Upper lobe of right lung (tissue), 1 donor: ENCODE data around the gene AGO4. TPM values are rescaled to one million over a fixed set of nuclear protein-coding genes. Genes with fewer than 3 reads are reported as not detected.

Source experiments
- ATAC-seq: fragments of 200-7000 bp; cut with Tn5 transposase; one replicate; pipeline ENCODE4 v1.9.1; 2020; ENCODE audit warnings: mild to moderate bottlenecking, moderate library complexity
- DNase-seq: peaks from one replicate; pipeline ENCODE4 v3.0.0-alpha.2; 2020
- H3K27ac ChIP-seq: fragments of 200-600 bp; one replicate; pipeline ENCODE4 v1.8.0; 2022
- H3K27me3 ChIP-seq: fragments of 200-600 bp; one replicate; pipeline ENCODE4 v1.8.0; 2022; ENCODE audit warnings: mild to moderate bottlenecking
- H3K36me3 ChIP-seq: fragments of 200-600 bp; one replicate; pipeline ENCODE4 v1.8.0; 2022
- H3K4me1 ChIP-seq: fragments of 200-600 bp; one replicate; pipeline ENCODE4 v1.8.0; 2022
- H3K4me3 ChIP-seq: fragments of 200-600 bp; one replicate; pipeline ENCODE4 v1.8.0; 2022; ENCODE audit warnings: mild to moderate bottlenecking
- H3K9me3 ChIP-seq: fragments of 200-600 bp; one replicate; pipeline ENCODE4 v1.8.0; 2022
- intact Hi-C: fragments of 100-400 bp; cut with DNase I; formaldehyde crosslinking; loops from one replicate; pipeline ENCODE4 v1.11.0; 2022
- long read RNA-seq: library from polyadenylated mRNA; unstranded; transcript quantifications from one replicate; pipeline ENCODE4 v2.0.0, GENCODE V29; 2021
- total RNA-seq: library from RNA; stranded (reverse); fragmentation: NEBNext Ultra II Directional; extraction: Animal tissue kit (Norgen Biotek cat#: 25700); gene quantifications from one replicate; pipeline ENCODE4 v1.2.1, GENCODE V29; 2021
- TF ChIP-seq, protein P1 (sequence below): fragments of 200-600 bp; IDR thresholded peaks from one replicate; pipeline ENCODE4 v1.8.0; 2022; ENCODE audit warnings: antibody characterized with exemption
- donor health status: DM: no; HTN: yes; CAD: no; lungs with severe emphysema.

AGO4 gene
- total RNA-seq = 23.6 TPM
- long read RNA-seq, full-length matches to known transcripts = 16 of 43 reads
- long read RNA-seq, partial matches to known transcripts = 14 of 43 reads
- long read RNA-seq, other reads (novel, unspliced or antisense) = 13 of 43 reads

DNA sequence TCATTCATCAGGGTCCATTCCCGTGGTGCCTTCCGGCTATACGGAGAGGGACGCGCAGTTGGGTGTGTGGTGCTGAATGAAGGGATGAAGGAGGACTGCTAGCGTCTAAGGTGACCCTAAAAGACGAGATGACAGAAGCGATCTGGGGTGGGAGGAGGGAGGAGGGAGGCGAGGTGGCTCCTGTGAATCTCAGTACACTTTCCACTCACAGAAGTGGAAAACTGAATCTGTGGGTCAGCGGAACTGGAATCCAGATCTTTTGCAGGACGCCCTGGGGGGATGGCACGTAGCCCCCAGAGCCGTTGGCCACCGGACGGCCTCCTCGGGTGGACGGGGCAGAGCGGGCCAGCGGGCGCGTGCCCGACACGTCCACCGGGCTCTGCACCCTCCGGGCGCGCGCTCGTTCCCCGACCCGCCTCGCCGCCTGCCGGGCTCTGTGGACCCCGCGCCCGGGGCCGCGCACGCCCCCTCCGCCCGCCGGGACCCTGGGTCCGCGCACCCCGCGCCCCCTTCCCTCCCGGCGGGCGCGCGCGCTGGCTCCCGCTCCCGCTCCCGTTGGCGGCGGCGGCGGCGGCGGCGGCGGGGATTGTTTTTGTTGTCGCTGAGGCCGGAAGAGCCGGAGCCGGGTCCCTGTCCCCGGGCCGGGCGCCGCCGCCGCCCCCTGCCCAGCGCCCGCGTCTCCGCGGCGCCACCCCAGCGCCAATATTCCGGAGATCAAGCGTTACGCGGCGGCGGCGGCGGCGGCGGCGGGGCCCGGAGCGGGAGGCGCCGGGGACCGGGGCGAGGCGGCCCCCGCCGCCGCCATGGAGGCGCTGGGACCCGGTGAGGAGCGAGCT is at the start of gene AGO4:
AGO4 (plus strand) TSS at position 403 of the 836 bp plus-strand sequence; CDS start at position 804, 401 bp downstream.
- H3K27ac ChIP-seq = peak within 1 kb of the TSS; percentile 93
- ATAC-seq (peak; percentile 84), DNase-seq (peak; percentile 87)
- no peaks in the 10 kb centered on the region for H3K27me3 ChIP-seq
- peak within 1 kb of the TSS; percentile 92 for H3K4me3 ChIP-seq
- peaks cover 19% of the 10 kb centered on the region for H3K4me1 ChIP-seq
- no peaks in the 10 kb centered on the region for H3K9me3 ChIP-seq
- intact Hi-C loops = no loop called here
- TF ChIP-seq, protein P1, sequence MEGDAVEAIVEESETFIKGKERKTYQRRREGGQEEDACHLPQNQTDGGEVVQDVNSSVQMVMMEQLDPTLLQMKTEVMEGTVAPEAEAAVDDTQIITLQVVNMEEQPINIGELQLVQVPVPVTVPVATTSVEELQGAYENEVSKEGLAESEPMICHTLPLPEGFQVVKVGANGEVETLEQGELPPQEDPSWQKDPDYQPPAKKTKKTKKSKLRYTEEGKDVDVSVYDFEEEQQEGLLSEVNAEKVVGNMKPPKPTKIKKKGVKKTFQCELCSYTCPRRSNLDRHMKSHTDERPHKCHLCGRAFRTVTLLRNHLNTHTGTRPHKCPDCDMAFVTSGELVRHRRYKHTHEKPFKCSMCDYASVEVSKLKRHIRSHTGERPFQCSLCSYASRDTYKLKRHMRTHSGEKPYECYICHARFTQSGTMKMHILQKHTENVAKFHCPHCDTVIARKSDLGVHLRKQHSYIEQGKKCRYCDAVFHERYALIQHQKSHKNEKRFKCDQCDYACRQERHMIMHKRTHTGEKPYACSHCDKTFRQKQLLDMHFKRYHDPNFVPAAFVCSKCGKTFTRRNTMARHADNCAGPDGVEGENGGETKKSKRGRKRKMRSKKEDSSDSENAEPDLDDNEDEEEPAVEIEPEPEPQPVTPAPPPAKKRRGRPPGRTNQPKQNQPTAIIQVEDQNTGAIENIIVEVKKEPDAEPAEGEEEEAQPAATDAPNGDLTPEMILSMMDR = no peak
- H3K36me3 ChIP-seq = no peaks in the 10 kb centered on the region

DNA sequence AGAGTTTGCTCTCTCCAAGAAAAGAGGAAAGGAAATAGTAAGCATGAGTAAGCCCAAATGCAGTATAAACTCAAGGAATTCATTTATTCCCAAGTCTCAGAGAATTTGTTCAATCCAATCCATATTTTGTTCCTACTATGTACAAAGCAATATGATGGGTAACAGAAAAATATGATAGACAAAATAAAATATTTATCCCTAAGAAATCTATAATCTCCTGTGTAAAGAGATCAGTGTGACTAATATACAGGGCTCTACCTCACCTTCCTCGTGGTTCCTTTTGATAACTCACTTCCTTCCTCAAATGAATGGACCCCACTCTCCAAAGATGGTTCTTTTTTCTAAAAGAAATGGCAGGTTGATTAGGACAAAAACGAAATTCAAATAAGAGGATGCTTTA is 45.7 kb upstream of the AGO4 start:
- ATAC-seq (no peak), DNase-seq (no peak)
- Histone ChIP-seq H3K36me3 (no peaks in the 10 kb centered on the region), H3K27me3 (no peaks in the 10 kb centered on the region), H3K4me3 (no peak overlapping the region), H3K27ac (no peak overlapping the region), H3K9me3 (no peaks in the 10 kb centered on the region), H3K4me1 (no peaks in the 10 kb centered on the region)
- intact Hi-C loops = no loop called here
- TF ChIP-seq, protein P1 = no peak

DNA sequence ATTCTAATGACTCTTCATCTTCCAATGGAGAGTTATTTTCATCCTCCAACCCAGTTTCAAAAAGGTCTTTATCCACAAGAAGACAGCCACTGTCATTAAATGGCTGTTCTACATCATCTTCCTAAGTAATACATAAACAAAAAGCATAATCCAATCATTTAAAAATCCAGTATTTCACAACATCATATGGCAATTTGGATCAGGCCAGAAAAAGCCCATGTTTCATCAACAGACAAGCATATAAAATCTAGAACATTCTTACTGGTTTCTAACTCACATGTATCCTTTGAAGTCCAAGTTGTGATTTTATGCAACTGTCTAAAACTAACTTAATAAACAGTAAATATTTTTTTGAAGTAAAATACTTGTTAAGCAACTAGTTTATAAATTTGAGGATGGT is 44.6 kb upstream of the AGO4 start:
- H3K4me1 ChIP-seq = no peaks in the 10 kb centered on the region
- no peaks in the 10 kb centered on the region for H3K36me3 ChIP-seq
- TF ChIP-seq, protein P1 = no peak
- ATAC-seq (no peak), DNase-seq (no peak)
- no peak overlapping the region for H3K27ac ChIP-seq
- H3K9me3 ChIP-seq = no peaks in the 10 kb centered on the region
- H3K4me3 ChIP-seq = no peak overlapping the region
- H3K27me3 ChIP-seq = no peaks in the 10 kb centered on the region
- intact Hi-C loops = no loop called here

DNA sequence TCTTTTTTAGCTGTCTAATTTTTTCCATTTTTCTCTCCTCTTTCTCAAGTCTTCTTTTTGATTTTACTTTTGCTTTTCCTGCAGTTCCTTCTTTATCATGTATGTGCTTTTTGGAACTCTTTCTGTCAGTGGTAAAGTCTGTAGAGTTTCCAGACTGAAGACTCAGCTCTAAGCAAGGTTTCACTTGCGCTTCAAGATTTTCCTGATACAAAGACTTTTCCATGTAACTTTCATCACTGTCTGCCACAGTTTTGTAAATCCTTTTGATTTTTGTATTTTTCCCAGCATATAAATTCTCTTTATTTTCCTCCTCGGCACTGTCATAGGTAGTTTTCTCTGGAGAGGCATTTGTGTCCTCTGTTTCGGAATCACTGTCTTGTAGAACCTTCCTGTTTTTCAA is 43.5 kb upstream of the AGO4 start:
- TF ChIP-seq, protein P1 = no peak
- no peaks in the 10 kb centered on the region for H3K9me3 ChIP-seq
- DNase-seq = no peak

DNA sequence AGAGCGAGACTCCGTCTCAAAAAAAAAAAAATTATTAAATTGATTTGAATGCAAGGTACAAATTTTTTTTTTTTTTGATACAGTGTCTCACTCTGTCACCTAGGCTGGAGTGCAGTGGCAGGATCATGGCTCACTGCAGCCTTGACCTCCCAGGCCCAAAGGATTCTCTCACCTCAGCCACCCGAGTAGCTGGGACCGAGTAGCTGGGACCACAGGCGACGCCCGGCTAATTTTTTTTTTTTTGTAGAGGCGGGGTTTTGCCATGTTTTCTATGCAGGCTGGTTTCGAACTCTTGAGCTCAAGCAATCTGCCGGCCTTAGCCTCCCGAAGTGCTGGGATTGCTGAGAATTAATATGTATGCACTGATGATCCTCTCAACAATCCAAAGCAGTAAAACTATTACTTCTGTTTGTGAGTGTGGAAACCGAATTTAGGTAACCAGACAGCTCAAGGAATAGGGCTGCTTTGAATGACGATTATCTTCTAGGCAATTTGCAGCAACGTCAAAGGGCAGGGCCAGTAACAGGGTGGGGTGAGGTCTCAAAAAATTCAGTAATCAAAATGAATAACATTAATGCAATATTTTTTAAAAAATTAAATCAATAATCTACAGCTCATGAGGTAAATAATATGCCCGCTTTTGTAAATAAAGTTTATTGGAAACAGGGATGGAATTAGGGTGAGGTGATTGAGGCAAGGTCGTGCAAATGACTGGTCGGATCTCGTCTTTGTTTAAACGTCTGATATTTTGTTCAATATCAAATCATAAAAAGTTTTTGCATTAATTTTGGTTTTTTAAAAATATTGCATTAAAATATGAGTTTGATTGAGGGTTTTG is 39.2 kb upstream of the AGO4 start:
- H3K4me3 ChIP-seq = peak overlapping the region; percentile 96
- intact Hi-C loops = no loop called here
- H3K27me3 ChIP-seq = no peaks in the 10 kb centered on the region
- no peaks in the 10 kb centered on the region for H3K36me3 ChIP-seq
- ATAC-seq (no peak), DNase-seq (no peak)
- H3K9me3 ChIP-seq = no peaks in the 10 kb centered on the region
- TF ChIP-seq, protein P1 = no peak
- peaks cover 6% of the 10 kb centered on the region for H3K4me1 ChIP-seq
- H3K27ac ChIP-seq = peak overlapping the region; percentile 68

More for the DNA sequence above, 43.5 kb upstream of the AGO4 start:
- Histone ChIP-seq H3K36me3 (no peaks in the 10 kb centered on the region), H3K27me3 (no peaks in the 10 kb centered on the region), H3K27ac (no peak overlapping the region), H3K4me3 (no peak overlapping the region), H3K4me1 (peaks cover 6% of the 10 kb centered on the region)
- intact Hi-C loops = no loop called here
- ATAC-seq = no peak
